Memory B cell (primary cell): ENCODE measurements around the gene POU5F2.

Source experiments
- ATAC-seq: fragments of 150-1000 bp; cut with Tn5 transposase; 2 replicates; pipeline ENCODE4 v1.10.0; 2021; ENCODE audit warnings: low read depth, mild to moderate bottlenecking, moderate library complexity
- DNase-seq, 2 donors: peaks; one replicate each; pipeline ENCODE4 v3.0.0; 2022; ENCODE audit warnings: low spot score in 2 of 2
- H3K27ac Mint-ChIP-seq: one replicate; pipeline ENCODE4 v1.8.0; 2022; ENCODE audit warnings: mild to moderate bottlenecking, moderate library complexity, mixed read lengths
- H3K27me3 Mint-ChIP-seq: one replicate; pipeline ENCODE4 v1.8.0; 2022; ENCODE audit warnings: mixed read lengths
- H3K36me3 Mint-ChIP-seq: one replicate; pipeline ENCODE4 v1.8.0; 2022; ENCODE audit warnings: mild to moderate bottlenecking, mixed read lengths
- H3K4me1 Mint-ChIP-seq: one replicate; pipeline ENCODE4 v1.8.0; 2022; ENCODE audit warnings: mixed read lengths
- H3K4me3 Mint-ChIP-seq: one replicate; pipeline ENCODE4 v1.8.0; 2022; ENCODE audit warnings: mild to moderate bottlenecking, moderate library complexity, mixed read lengths
- H3K9me3 Mint-ChIP-seq: one replicate; pipeline ENCODE4 v1.8.0; 2022; ENCODE audit warnings: mixed read lengths

The POU5F2 gene

DNA sequence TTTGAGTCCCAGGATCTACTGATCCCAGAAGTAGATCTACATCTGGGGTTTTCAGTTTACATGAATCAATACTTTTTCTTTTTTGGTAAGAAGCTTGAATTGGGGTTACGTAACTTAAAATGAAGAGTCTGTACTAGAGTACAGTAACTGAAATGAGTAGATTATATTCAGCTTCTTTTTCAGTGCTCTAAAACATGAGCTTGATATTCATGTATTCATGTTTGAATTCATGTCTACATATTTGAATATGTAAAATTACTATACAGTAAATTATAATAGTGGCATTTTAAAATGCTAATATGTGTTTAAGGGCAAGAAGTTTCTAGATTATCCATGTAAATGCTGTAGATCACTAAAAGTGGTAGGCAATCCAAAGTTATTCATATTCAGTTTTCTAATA, 14.8 kb downstream of the POU5F2 start:
- DNase-seq: no peak
- no peak for ATAC-seq
- Mint-ChIP-seq H3K27ac (no peak overlapping the region), H3K36me3 (peaks cover 10% of the 10 kb centered on the region), H3K4me1 (peaks cover 2% of the 10 kb centered on the region), H3K4me3 (no peak overlapping the region), H3K9me3 (no peaks in the 10 kb centered on the region), H3K27me3 (no peaks in the 10 kb centered on the region)

DNA sequence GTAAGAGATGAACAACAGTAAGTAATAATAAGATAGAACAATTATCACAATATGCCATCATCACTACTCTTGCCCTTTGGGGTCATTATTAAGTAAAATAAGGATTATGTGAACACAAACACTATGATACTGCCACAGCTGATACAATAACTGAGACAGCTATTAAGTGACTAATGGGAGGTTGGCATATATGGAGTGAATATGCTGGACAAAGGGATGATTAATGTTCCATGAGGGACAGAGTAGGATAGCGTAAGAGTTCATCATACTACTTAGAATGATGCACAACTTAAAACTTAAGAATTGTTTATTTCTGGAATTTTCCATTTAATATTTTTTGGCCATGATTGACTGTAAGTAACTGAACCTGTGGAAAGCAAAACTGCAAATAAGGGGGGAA, 16.6 kb downstream of the POU5F2 start:
- no peak for DNase-seq
- ATAC-seq: no peak
- peaks cover 2% of the 10 kb centered on the region for H3K4me1 Mint-ChIP-seq
- no peak overlapping the region for H3K27ac Mint-ChIP-seq
- no peak overlapping the region for H3K4me3 Mint-ChIP-seq
- H3K36me3 Mint-ChIP-seq: peaks cover 4% of the 10 kb centered on the region
- H3K9me3 Mint-ChIP-seq: no peaks in the 10 kb centered on the region
- H3K27me3 Mint-ChIP-seq: no peaks in the 10 kb centered on the region

DNA sequence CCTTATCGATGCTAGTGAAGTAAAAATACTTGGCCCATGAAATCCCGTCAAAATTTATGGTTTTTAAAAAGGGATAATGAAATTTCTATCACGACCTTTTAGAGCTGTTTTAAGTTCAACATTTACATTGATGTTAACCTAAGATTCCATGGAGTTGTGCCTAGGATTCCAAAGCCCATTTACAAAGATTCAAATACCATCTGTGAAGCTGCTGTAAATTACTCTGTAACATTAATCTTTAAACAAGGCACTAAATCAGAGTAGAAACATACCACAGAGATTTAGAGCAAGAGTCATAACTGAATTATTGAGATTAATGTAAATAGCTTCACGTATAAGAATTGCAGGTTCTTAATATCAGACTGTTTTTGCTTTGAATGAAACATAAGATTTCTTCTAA, 17.7 kb downstream of the POU5F2 start:
- no peak overlapping the region for H3K4me3 Mint-ChIP-seq

DNA sequence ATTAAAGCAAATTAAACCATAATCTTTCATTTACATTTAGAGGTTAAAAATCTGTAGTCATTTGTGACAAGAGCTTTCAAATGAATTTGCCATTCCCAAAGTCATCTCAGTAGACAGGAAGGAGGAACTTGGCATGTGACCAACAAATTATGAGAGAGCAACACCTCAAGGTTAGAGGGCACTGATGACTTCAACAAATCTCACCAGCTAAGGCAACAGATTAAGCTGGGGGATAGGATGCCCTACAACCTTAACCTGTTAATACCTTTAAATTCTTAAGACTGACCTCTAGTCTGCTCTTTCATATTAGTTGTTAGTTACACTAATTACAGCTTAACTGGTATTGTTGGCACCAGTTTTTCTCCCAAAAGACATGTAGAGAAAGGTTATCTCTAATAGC, 18.4 kb downstream of the POU5F2 start:
- no peak overlapping the region for H3K27ac Mint-ChIP-seq
- H3K9me3 Mint-ChIP-seq: no peaks in the 10 kb centered on the region
- peaks cover 3% of the 10 kb centered on the region for H3K4me1 Mint-ChIP-seq
- no peaks in the 10 kb centered on the region for H3K27me3 Mint-ChIP-seq
- H3K4me3 Mint-ChIP-seq: no peak overlapping the region
- peaks cover 13% of the 10 kb centered on the region for H3K36me3 Mint-ChIP-seq
- no peak for ATAC-seq
- DNase-seq: no peak

More for the DNA sequence above, 17.7 kb downstream of the POU5F2 start:
- ATAC-seq (no peak), DNase-seq (no peak)
- Mint-ChIP-seq H3K36me3 (peaks cover 10% of the 10 kb centered on the region), H3K4me1 (peaks cover 3% of the 10 kb centered on the region), H3K9me3 (no peaks in the 10 kb centered on the region), H3K27ac (no peak overlapping the region), H3K27me3 (no peaks in the 10 kb centered on the region)

DNA sequence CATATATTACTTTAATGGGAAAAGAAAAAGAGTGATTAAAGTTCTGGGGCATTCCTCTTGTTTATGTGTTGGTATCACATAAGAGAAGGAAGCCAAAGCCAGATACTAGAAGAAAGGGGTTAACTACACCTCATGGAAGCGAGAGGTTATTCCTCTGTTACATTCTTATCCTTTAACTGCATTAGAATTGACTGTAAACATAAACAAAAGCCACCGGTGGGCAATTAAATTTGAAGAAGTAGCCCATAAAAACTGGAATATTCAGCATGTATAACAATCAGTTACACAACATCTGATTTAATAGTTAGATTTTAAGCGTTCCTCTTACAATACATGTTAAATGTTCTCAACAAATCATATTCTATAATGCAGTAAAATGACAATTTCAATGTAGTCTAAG, 18.8 kb downstream of the POU5F2 start:
- ATAC-seq (no peak), DNase-seq (no peak)
- no peaks in the 10 kb centered on the region for H3K27me3 Mint-ChIP-seq
- no peaks in the 10 kb centered on the region for H3K9me3 Mint-ChIP-seq
- H3K36me3 Mint-ChIP-seq: peaks cover 13% of the 10 kb centered on the region
- no peak overlapping the region for H3K4me3 Mint-ChIP-seq
- H3K4me1 Mint-ChIP-seq: peaks cover 3% of the 10 kb centered on the region
- no peak overlapping the region for H3K27ac Mint-ChIP-seq

DNA sequence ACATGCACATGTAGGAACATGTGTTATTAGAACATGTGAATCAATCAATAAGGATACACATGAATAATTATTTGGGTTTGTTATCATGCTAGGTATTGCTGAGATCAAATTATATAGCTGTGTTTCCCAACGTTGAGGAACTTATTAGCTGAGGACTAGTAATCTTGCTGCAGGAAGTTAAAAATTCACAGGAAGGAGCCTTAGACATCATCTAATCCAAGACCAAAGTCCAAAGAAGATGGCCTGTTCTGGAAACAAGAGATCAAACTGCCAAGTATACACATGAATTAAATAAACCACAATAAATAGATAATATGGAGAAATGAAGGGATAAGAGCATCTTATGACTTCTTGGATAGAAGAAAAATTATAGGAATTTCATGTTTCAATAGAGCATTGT, 19.9 kb downstream of the POU5F2 start:
- no peaks in the 10 kb centered on the region for H3K27me3 Mint-ChIP-seq
- no peak overlapping the region for H3K4me3 Mint-ChIP-seq
- DNase-seq (no peak), ATAC-seq (no peak)
- peaks cover 3% of the 10 kb centered on the region for H3K4me1 Mint-ChIP-seq
- no peak overlapping the region for H3K27ac Mint-ChIP-seq
- no peaks in the 10 kb centered on the region for H3K9me3 Mint-ChIP-seq
- H3K36me3 Mint-ChIP-seq: peaks cover 13% of the 10 kb centered on the region

DNA sequence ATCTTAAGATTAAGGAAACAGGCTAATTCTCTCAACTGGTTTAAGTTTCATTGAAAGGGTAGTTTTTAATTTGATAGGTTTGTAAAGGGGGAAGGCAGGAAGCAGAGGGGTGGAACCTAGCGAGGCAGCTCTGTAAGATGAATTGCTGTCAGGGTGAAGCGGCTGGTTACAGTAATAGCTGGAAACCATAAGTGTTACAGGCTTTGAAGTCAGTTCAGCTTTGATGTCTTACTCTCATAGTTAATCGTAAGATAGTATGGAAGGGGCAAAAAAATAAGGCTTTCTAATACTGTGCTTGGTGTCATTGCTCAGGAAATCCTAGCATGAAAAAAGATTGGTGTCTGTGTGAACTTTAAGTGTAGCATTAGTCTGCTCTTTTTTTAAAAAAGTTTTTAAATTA, 20.3 kb downstream of the POU5F2 start:
- no peak overlapping the region for H3K4me3 Mint-ChIP-seq
- no peaks in the 10 kb centered on the region for H3K9me3 Mint-ChIP-seq
- peaks cover 13% of the 10 kb centered on the region for H3K36me3 Mint-ChIP-seq
- no peak for DNase-seq
- H3K27ac Mint-ChIP-seq: no peak overlapping the region
- H3K27me3 Mint-ChIP-seq: no peaks in the 10 kb centered on the region
- H3K4me1 Mint-ChIP-seq: peaks cover 3% of the 10 kb centered on the region
- no peak for ATAC-seq

DNA sequence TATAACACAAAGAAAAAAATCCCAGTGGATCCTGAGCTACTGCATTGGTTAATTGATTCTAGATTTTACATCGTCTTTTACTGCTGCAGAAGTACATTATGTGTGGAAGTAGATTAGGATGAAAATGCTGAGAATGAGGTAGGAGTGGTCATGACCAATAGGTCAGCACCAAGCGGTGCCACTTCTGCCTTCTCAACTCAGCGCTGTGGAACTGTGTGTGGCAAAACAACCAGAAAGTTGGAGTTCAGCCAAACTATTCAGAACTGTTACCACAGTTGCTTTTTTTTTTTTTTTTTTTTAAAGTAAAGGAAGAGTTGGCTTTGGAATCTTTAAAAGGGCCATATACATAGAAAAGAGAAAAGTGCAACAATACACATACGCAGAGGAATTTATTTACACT, 24.2 kb downstream of the POU5F2 start:
- H3K4me3 Mint-ChIP-seq: no peak overlapping the region
- H3K27ac Mint-ChIP-seq: no peak overlapping the region
- H3K4me1 Mint-ChIP-seq: peaks cover 3% of the 10 kb centered on the region
- ATAC-seq (no peak), DNase-seq (no peak)
- H3K36me3 Mint-ChIP-seq: peaks cover 27% of the 10 kb centered on the region
- H3K9me3 Mint-ChIP-seq: peaks cover 1% of the 10 kb centered on the region
- H3K27me3 Mint-ChIP-seq: no peaks in the 10 kb centered on the region

DNA sequence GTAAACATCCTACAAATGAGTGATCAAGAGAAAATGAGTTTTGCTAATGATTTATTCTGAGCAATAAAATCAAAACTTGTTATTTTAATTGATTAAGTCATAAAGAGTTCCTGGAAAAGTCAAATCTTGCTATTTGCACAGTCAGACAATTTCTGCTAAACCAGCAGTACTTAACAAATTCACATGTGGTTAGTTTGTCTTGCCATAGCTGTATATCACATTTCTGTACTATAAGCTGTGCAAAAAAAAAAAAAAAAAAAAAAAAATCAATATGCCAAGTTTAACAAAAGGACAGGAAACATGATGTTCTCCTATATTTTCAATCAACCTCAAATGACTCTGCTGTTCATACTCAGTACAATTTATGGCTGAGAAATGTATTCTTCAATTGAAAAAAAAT, 24.9 kb downstream of the POU5F2 start:
- H3K9me3 Mint-ChIP-seq: peaks cover 1% of the 10 kb centered on the region
- ATAC-seq (no peak), DNase-seq (no peak)
- H3K4me3 Mint-ChIP-seq: no peak overlapping the region
- H3K36me3 Mint-ChIP-seq: peaks cover 27% of the 10 kb centered on the region
- peaks cover 3% of the 10 kb centered on the region for H3K4me1 Mint-ChIP-seq
- H3K27me3 Mint-ChIP-seq: no peaks in the 10 kb centered on the region
- H3K27ac Mint-ChIP-seq: no peak overlapping the region

DNA sequence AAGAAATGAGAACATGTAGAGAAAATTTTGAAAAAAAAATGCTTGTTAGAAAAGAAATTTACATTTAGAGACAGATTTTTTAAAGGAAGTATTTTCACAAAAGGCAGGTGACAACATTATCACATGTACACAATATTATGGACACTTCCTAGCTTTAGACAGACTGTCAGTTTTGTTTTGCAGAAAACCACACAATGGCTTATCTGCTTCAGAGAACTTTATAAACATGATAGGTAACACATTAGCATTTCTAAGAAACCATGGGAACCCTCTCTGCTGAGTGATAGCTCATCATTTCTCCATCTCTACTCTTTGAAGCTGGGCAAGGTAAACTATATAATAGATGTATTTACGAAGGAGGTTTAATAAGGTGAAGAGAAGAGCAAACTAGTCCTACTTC, 25.6 kb downstream of the POU5F2 start:
- no peak overlapping the region for H3K4me3 Mint-ChIP-seq
- DNase-seq (no peak), ATAC-seq (no peak)
- H3K27ac Mint-ChIP-seq: no peak overlapping the region
- peaks cover 1% of the 10 kb centered on the region for H3K9me3 Mint-ChIP-seq
- peaks cover 27% of the 10 kb centered on the region for H3K36me3 Mint-ChIP-seq
- H3K27me3 Mint-ChIP-seq: no peaks in the 10 kb centered on the region
- peaks cover 3% of the 10 kb centered on the region for H3K4me1 Mint-ChIP-seq

DNA sequence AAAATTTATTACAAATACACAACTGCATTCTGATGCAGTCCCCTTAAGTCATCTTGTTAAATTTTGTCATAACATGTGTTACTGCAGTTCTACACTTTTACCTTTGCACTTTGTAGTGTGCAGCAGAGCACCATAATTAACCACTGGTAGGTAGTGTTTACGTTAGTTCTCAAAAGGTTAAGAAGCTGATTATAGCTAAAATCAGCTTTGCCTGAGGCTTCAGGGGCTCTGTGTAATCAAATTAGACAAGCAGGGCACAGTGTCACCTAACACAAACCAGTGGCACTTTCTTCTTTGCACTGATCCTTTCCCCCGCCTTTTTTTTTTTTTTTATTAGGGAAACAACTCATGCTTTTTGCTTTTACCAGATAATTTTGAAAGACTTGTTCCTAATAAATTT, 26.1 kb downstream of the POU5F2 start:
- peaks cover 1% of the 10 kb centered on the region for H3K9me3 Mint-ChIP-seq
- H3K4me1 Mint-ChIP-seq: peaks cover 3% of the 10 kb centered on the region
- peaks cover 27% of the 10 kb centered on the region for H3K36me3 Mint-ChIP-seq
- H3K27me3 Mint-ChIP-seq: no peaks in the 10 kb centered on the region
- no peak overlapping the region for H3K27ac Mint-ChIP-seq
- H3K4me3 Mint-ChIP-seq: no peak overlapping the region
- DNase-seq (no peak), ATAC-seq (no peak)

DNA sequence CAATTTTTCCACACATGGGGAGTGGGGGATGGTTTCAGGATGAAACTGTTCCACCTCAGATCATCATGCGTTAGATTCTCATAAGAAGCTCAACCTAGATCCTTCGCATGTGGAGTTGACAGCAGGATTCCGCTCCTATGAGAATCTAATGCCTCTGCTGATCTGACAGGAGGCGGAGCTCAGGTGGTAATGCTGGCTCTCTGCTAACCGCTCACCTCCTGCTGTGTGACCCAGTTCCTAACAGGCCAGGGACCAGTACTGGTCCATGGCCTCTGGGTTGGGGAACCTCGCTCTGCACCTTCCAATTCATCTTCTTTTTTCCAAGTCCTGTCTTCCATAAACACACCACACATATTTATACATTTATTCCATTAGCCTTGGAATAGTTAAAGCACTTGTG, 33.0 kb downstream of the POU5F2 start:
- no peaks in the 10 kb centered on the region for H3K27me3 Mint-ChIP-seq
- no peak for DNase-seq
- no peak overlapping the region for H3K4me3 Mint-ChIP-seq
- H3K4me1 Mint-ChIP-seq: no peaks in the 10 kb centered on the region
- H3K36me3 Mint-ChIP-seq: peaks cover 22% of the 10 kb centered on the region
- H3K9me3 Mint-ChIP-seq: no peaks in the 10 kb centered on the region
- ATAC-seq: no peak
- no peak overlapping the region for H3K27ac Mint-ChIP-seq

DNA sequence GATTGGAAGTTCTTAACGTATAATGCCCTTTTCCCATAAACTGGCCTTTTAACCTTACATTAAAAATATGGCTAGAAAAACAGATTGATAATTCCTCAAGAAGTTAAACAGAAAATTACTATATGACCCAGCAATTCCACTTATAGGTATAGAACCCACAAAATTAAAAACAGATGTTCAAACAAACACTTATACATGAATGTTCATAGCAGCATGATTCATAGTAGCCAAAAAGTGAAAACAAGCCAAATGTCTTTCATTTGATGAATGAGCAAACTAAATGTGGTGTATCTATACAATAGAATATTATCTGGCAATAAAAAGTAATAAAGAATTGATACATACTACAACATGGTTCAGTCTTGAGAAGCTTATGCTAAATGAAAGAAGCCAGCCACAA, 35.5 kb downstream of the POU5F2 start:
- no peaks in the 10 kb centered on the region for H3K9me3 Mint-ChIP-seq
- no peaks in the 10 kb centered on the region for H3K4me1 Mint-ChIP-seq
- no peak for DNase-seq
- peaks cover 21% of the 10 kb centered on the region for H3K36me3 Mint-ChIP-seq
- no peak for ATAC-seq
- no peaks in the 10 kb centered on the region for H3K27me3 Mint-ChIP-seq
- no peak overlapping the region for H3K4me3 Mint-ChIP-seq
- no peak overlapping the region for H3K27ac Mint-ChIP-seq

DNA sequence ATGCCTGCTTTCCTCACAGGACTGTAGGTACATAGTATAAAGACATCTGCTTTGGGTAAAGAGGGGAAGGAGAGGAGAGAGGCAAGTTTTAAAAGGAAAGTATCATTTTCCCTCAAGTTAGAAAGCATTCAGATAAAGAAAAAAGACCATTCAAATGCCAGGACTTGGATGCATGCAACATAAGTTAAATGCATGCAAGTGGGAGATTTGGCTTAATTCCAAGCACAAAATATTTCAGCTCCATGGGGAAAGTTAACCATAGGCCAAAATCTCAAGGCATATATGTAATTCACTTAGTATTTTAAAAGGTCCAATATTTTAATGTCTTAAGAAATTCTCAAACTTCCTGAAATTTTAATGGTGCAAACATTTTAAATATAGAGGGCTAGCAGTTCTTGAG, 36.4 kb downstream of the POU5F2 start:
- ATAC-seq: no peak

DNA sequence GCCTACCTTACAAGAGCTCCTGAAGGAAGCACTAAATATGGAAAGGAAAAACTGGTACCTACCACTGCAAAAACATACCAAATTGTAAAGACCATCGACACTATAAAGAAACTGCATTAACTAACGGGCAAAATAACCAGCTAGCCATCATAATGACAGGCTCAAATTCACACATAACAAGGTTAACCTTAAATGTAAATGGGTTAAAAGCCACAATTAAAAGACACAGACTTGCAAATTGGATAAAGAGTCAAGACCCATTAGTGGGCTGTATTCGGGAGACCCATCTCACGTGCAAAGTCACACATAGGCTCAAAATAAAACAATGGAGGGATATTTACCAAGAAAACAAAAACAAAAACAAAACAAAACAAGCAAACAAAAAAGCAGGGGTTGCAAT, 49.4 kb downstream of the POU5F2 start:
- peaks cover 49% of the 10 kb centered on the region for H3K36me3 Mint-ChIP-seq
- DNase-seq (no peak), ATAC-seq (no peak)
- no peaks in the 10 kb centered on the region for H3K4me1 Mint-ChIP-seq
- no peak overlapping the region for H3K27ac Mint-ChIP-seq
- H3K9me3 Mint-ChIP-seq: peaks cover 20% of the 10 kb centered on the region
- no peaks in the 10 kb centered on the region for H3K27me3 Mint-ChIP-seq
- H3K4me3 Mint-ChIP-seq: no peak overlapping the region

More for the DNA sequence above, 36.4 kb downstream of the POU5F2 start:
- Mint-ChIP-seq H3K4me1 (no peaks in the 10 kb centered on the region), H3K27ac (no peak overlapping the region), H3K36me3 (peaks cover 21% of the 10 kb centered on the region), H3K4me3 (no peak overlapping the region), H3K27me3 (no peaks in the 10 kb centered on the region), H3K9me3 (no peaks in the 10 kb centered on the region)
- no peak for DNase-seq
